GM23338 (cell line): Measurements from ENCODE around the gene PPTC7. TPM values are rescaled to one million over a fixed set of nuclear protein-coding genes. Genes with fewer than 3 reads are reported as not detected.

Experiments
- ATAC-seq: fragments of 200-7000 bp; cut with Tn5 transposase; 3 replicates; pipeline ENCODE4 v1.9.1; 2020
- DNase-seq: peaks from one replicate; pipeline ENCODE4 v3.0.0-alpha.2; 2015; ENCODE audit warnings: low spot score
- H2AFZ ChIP-seq: fragments of 200-600 bp; sonication (generic); 2 replicates; pipeline ENCODE4 v1.8.0; 2016; ENCODE audit warnings: antibody characterized with exemption, mild to moderate bottlenecking, moderate library complexity
- H3F3A ChIP-seq: fragments of 200-600 bp; sonication (generic); replicated peaks from 2 replicates; pipeline ENCODE4 v1.8.0; 2017; ENCODE audit warnings: antibody characterized with exemption, mixed run types, low read depth
- H3K27ac ChIP-seq: fragments of 200-600 bp; sonication (generic); 2 replicates; pipeline ENCODE4 v1.6.1; 2016; ENCODE audit warnings: low read depth
- H3K27me3 ChIP-seq: fragments of 200-600 bp; sonication (generic); 2 replicates; pipeline ENCODE4 v1.8.0; 2016; ENCODE audit warnings: mild to moderate bottlenecking, mixed run types, moderate library complexity; ENCODE audit not compliant: insufficient read depth
- H3K36me3 ChIP-seq: fragments of 200-600 bp; sonication (generic); 2 replicates; pipeline ENCODE4 v1.8.0; 2016; ENCODE audit warnings: mild to moderate bottlenecking; ENCODE audit not compliant: insufficient read depth
- H3K4me1 ChIP-seq: fragments of 200-600 bp; sonication (generic); 2 replicates; pipeline ENCODE4 v1.8.0; 2016; ENCODE audit warnings: mild to moderate bottlenecking, moderate library complexity; ENCODE audit not compliant: insufficient read depth
- H3K4me2 ChIP-seq: fragments of 200-600 bp; sonication (generic); 2 replicates; pipeline ENCODE4 v1.7.1; 2017; ENCODE audit warnings: mixed run types
- H3K4me3 ChIP-seq: fragments of 200-600 bp; sonication (generic); 2 replicates; pipeline ENCODE4 v1.6.1; 2016; ENCODE audit warnings: mixed run types
- H3K79me2 ChIP-seq: fragments of 200-600 bp; sonication (generic); replicated peaks from 2 replicates; pipeline ENCODE4 v1.8.0; 2017; ENCODE audit warnings: mild to moderate bottlenecking; ENCODE audit not compliant: insufficient read depth
- H3K9me2 ChIP-seq: fragments of 200-600 bp; sonication (generic); 2 replicates; pipeline ENCODE4 v1.8.0; 2017; ENCODE audit not compliant: insufficient read depth
- H4K20me1 ChIP-seq: fragments of 200-600 bp; sonication (generic); replicated peaks from 2 replicates; pipeline ENCODE4 v1.8.0; 2017; ENCODE audit warnings: mild to moderate bottlenecking; ENCODE audit not compliant: insufficient read depth
- H3K27ac Mint-ChIP-seq: 2 replicates; pipeline ENCODE4 v1.8.0; 2020; ENCODE audit warnings: inconsistent platforms, mild to moderate bottlenecking, moderate library complexity, mixed read lengths
- H3K27me3 Mint-ChIP-seq: 3 replicates; pipeline ENCODE4 v1.8.0; 2022; ENCODE audit warnings: low read depth, mild to moderate bottlenecking, moderate library complexity, mixed read lengths, inconsistent platforms; ENCODE audit not compliant: insufficient read depth, poor library complexity
- H3K36me3 Mint-ChIP-seq: 3 replicates; pipeline ENCODE4 v1.8.0; 2021; ENCODE audit warnings: low read depth, mild to moderate bottlenecking, inconsistent platforms, moderate library complexity, mixed read lengths
- H3K4me1 Mint-ChIP-seq: 3 replicates; pipeline ENCODE4 v1.8.0; 2020; ENCODE audit warnings: mild to moderate bottlenecking, inconsistent platforms, mixed read lengths
- H3K4me3 Mint-ChIP-seq: 3 replicates; pipeline ENCODE4 v1.8.0; 2021; ENCODE audit warnings: moderate library complexity, mild to moderate bottlenecking, inconsistent platforms, mixed read lengths
- H3K9me3 Mint-ChIP-seq: 3 replicates; pipeline ENCODE4 v1.8.0; 2020; ENCODE audit warnings: moderate library complexity, mild to moderate bottlenecking, inconsistent platforms, mixed read lengths
- CREB1 ChIP-seq: fragments of 250-450 bp; sonication (Bioruptor Pico); IDR thresholded peaks from 2 replicates; pipeline ENCODE4 v1.5.0; 2020; ENCODE audit warnings: low read depth, mild to moderate bottlenecking, moderate library complexity
- EZH2 ChIP-seq: fragments of 200-600 bp; sonication (generic); IDR thresholded peaks from one replicate; pipeline ENCODE4 v1.8.0; 2017; ENCODE audit warnings: antibody characterized with exemption, mild to moderate bottlenecking, low read depth; ENCODE audit not compliant: unreplicated experiment
- EZH2phosphoT487 ChIP-seq: fragments of 200-600 bp; sonication (generic); IDR thresholded peaks from one replicate; pipeline ENCODE4 v1.8.1; 2018; ENCODE audit warnings: antibody characterized with exemption; ENCODE audit not compliant: unreplicated experiment
- JUNB ChIP-seq: IDR thresholded peaks from one replicate; pipeline ENCODE4 v1.6.1; 2016; ENCODE audit warnings: antibody characterized with exemption; ENCODE audit not compliant: unreplicated experiment
- NANOG ChIP-seq: IDR thresholded peaks from 2 replicates; pipeline ENCODE4 v1.6.1; 2016; ENCODE audit warnings: antibody characterized with exemption, borderline replicate concordance
- POLR2AphosphoS5 ChIP-seq: IDR thresholded peaks from 2 replicates; pipeline ENCODE4 v1.6.1; 2016; ENCODE audit warnings: antibody characterized with exemption, low read depth
- STAT1 ChIP-seq: IDR thresholded peaks from one replicate; pipeline ENCODE4 v1.6.1; 2016; ENCODE audit warnings: antibody characterized with exemption; ENCODE audit not compliant: unreplicated experiment
- ZNF114 ChIP-seq: fragments of 250-450 bp; sonication (Bioruptor Pico); IDR thresholded peaks from 2 replicates; pipeline ENCODE4 v1.5.0; 2020; ENCODE audit warnings: mild to moderate bottlenecking, moderate library complexity
- ZNF331 ChIP-seq: fragments of 250-450 bp; sonication (Bioruptor Pico); IDR thresholded peaks from 2 replicates; pipeline ENCODE4 v1.5.0; 2020; ENCODE audit warnings: low read depth, mild to moderate bottlenecking, moderate library complexity
- polyA plus RNA-seq: library from polyadenylated mRNA; unstranded; fragments of >200 nt; fragmentation: Nextera tagmentation; extraction: Ambion mirVana; gene quantifications from 2 replicates; pipeline ENCODE4 v1.2.1, GENCODE V29; 2016
- total RNA-seq: library from RNA; depleted of rRNA; stranded (reverse); fragments of >200 nt; shearing (Covaris generic); gene quantifications from 2 replicates; pipeline ENCODE4 v1.2.3, GENCODE V29; 2014
- TF ChIP-seq, protein P1 (sequence below): IDR thresholded peaks from 2 replicates; pipeline ENCODE4 v1.6.1; 2016; ENCODE audit warnings: antibody characterized with exemption
- TF ChIP-seq, protein P2 (sequence below): fragments of 250-450 bp; sonication (Bioruptor Pico); IDR thresholded peaks from 2 replicates; pipeline ENCODE4 v1.5.0; 2020; ENCODE audit warnings: mild to moderate bottlenecking, moderate library complexity
- TF ChIP-seq, protein P3 (sequence below), 2 experiments: fragments of 200-600 bp in 1 of 2; sonication (generic) in 1 of 2; conservative IDR thresholded peaks; 2 replicates each; pipeline versions ENCODE4 v1.5.1 to v1.6.1; 2016 to 2017; ENCODE audit warnings: antibody characterized with exemption in 2 of 2, low read depth in 2 of 2, mild to moderate bottlenecking in 2 of 2, moderate library complexity in 1 of 2
- TF ChIP-seq, protein P4 (sequence below): IDR thresholded peaks from one replicate; pipeline ENCODE4 v1.6.1; 2018; ENCODE audit warnings: antibody characterized with exemption; ENCODE audit not compliant: unreplicated experiment

The PPTC7 gene
- total and polyA plus RNA-seq, 2 experiments from 2014 or later: 7.5 to 17.5 TPM

DNA sequence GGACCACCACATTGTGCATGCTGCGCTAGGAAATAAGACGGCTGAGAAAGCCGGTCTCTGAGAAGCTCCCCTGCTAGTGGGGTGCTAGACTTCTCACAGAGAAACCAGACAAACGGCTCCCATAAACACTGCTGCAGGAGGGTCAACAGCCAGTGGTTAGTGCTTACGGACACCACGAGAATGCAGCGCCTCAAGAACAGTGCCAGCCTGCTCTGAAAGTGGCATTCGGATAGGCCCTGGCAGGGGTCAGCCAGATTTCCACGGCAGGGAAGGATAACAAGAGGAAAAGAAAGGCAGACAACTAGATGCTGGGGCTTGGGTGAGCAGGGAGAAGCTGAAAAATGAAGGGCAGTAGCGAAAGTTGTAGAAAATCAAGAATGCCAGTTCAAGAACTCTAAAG is 26.4 kb downstream of the PPTC7 start:
- Mint-ChIP-seq H3K27me3 (no peaks in the 10 kb centered on the region), H3K27ac (peak overlapping the region; percentile 63; the same call in 1 of the 2 replicates), H3K36me3 (peaks cover 3% of the 10 kb centered on the region; the same call in 2 of the 3 replicates), H3K9me3 (no peaks in the 10 kb centered on the region), H3K4me3 (no peak overlapping the region), H3K4me1 (peaks cover 11% of the 10 kb centered on the region; the same call in 2 of the 3 replicates)
- Histone ChIP-seq H3K27me3 (no peaks in the 10 kb centered on the region), H3K4me1 (no peaks in the 10 kb centered on the region), H3K27ac (no peak overlapping the region), H3K4me3 (no peak overlapping the region), H3K36me3 (no peaks in the 10 kb centered on the region), H3K9me2 (no peaks in the 10 kb centered on the region), H4K20me1 (peaks cover 19% of the 10 kb centered on the region), H3K4me2 (no peak overlapping the region), H2AFZ (no peak overlapping the region), H3K79me2 (peaks cover 79% of the 10 kb centered on the region), H3F3A (no peaks in the 10 kb centered on the region)
- ATAC-seq: no peak
- TF ChIP-seq, protein P1, sequence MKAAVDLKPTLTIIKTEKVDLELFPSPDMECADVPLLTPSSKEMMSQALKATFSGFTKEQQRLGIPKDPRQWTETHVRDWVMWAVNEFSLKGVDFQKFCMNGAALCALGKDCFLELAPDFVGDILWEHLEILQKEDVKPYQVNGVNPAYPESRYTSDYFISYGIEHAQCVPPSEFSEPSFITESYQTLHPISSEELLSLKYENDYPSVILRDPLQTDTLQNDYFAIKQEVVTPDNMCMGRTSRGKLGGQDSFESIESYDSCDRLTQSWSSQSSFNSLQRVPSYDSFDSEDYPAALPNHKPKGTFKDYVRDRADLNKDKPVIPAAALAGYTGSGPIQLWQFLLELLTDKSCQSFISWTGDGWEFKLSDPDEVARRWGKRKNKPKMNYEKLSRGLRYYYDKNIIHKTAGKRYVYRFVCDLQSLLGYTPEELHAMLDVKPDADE: no peak
- TF ChIP-seq POLR2AphosphoS5: no peak
- no peak for TF ChIP-seq EZH2
- no peak for TF ChIP-seq STAT1
- TF ChIP-seq NANOG: no peak
- TF ChIP-seq ZNF331: no peak
- TF ChIP-seq, protein P2, sequence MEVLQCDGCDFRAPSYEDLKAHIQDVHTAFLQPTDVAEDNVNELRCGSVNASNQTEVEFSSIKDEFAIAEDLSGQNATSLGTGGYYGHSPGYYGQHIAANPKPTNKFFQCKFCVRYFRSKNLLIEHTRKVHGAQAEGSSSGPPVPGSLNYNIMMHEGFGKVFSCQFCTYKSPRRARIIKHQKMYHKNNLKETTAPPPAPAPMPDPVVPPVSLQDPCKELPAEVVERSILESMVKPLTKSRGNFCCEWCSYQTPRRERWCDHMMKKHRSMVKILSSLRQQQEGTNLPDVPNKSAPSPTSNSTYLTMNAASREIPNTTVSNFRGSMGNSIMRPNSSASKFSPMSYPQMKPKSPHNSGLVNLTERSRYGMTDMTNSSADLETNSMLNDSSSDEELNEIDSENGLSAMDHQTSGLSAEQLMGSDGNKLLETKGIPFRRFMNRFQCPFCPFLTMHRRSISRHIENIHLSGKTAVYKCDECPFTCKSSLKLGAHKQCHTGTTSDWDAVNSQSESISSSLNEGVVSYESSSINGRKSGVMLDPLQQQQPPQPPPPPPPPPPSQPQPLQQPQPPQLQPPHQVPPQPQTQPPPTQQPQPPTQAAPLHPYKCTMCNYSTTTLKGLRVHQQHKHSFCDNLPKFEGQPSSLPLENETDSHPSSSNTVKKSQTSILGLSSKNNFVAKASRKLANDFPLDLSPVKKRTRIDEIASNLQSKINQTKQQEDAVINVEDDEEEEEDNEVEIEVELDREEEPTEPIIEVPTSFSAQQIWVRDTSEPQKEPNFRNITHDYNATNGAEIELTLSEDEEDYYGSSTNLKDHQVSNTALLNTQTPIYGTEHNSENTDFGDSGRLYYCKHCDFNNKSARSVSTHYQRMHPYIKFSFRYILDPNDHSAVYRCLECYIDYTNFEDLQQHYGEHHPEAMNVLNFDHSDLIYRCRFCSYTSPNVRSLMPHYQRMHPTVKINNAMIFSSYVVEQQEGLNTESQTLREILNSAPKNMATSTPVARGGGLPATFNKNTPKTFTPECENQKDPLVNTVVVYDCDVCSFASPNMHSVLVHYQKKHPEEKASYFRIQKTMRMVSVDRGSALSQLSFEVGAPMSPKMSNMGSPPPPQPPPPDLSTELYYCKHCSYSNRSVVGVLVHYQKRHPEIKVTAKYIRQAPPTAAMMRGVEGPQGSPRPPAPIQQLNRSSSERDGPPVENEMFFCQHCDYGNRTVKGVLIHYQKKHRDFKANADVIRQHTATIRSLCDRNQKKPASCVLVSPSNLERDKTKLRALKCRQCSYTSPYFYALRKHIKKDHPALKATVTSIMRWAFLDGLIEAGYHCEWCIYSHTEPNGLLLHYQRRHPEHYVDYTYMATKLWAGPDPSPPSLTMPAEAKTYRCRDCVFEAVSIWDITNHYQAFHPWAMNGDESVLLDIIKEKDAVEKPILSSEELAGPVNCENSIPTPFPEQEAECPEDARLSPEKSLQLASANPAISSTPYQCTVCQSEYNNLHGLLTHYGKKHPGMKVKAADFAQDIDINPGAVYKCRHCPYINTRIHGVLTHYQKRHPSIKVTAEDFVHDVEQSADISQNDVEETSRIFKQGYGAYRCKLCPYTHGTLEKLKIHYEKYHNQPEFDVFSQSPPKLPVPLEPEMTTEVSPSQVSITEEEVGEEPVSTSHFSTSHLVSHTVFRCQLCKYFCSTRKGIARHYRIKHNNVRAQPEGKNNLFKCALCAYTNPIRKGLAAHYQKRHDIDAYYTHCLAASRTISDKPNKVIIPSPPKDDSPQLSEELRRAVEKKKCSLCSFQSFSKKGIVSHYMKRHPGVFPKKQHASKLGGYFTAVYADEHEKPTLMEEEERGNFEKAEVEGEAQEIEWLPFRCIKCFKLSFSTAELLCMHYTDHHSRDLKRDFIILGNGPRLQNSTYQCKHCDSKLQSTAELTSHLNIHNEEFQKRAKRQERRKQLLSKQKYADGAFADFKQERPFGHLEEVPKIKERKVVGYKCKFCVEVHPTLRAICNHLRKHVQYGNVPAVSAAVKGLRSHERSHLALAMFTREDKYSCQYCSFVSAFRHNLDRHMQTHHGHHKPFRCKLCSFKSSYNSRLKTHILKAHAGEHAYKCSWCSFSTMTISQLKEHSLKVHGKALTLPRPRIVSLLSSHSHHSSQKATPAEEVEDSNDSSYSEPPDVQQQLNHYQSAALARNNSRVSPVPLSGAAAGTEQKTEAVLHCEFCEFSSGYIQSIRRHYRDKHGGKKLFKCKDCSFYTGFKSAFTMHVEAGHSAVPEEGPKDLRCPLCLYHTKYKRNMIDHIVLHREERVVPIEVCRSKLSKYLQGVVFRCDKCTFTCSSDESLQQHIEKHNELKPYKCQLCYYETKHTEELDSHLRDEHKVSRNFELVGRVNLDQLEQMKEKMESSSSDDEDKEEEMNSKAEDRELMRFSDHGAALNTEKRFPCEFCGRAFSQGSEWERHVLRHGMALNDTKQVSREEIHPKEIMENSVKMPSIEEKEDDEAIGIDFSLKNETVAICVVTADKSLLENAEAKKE (CRISPR knock-in tag): no peak
- TF ChIP-seq, protein P3, sequence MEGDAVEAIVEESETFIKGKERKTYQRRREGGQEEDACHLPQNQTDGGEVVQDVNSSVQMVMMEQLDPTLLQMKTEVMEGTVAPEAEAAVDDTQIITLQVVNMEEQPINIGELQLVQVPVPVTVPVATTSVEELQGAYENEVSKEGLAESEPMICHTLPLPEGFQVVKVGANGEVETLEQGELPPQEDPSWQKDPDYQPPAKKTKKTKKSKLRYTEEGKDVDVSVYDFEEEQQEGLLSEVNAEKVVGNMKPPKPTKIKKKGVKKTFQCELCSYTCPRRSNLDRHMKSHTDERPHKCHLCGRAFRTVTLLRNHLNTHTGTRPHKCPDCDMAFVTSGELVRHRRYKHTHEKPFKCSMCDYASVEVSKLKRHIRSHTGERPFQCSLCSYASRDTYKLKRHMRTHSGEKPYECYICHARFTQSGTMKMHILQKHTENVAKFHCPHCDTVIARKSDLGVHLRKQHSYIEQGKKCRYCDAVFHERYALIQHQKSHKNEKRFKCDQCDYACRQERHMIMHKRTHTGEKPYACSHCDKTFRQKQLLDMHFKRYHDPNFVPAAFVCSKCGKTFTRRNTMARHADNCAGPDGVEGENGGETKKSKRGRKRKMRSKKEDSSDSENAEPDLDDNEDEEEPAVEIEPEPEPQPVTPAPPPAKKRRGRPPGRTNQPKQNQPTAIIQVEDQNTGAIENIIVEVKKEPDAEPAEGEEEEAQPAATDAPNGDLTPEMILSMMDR (conservative IDR thresholded peaks at IDR 0.05; ENCODE audit: low read depth in 2 of 2): no peak
- no peak for TF ChIP-seq EZH2phosphoT487
- no peak for TF ChIP-seq JUNB
- TF ChIP-seq ZNF114 (CRISPR knock-in tag): no peak
- no peak for TF ChIP-seq CREB1 (CRISPR knock-in tag)
- TF ChIP-seq, protein P4, sequence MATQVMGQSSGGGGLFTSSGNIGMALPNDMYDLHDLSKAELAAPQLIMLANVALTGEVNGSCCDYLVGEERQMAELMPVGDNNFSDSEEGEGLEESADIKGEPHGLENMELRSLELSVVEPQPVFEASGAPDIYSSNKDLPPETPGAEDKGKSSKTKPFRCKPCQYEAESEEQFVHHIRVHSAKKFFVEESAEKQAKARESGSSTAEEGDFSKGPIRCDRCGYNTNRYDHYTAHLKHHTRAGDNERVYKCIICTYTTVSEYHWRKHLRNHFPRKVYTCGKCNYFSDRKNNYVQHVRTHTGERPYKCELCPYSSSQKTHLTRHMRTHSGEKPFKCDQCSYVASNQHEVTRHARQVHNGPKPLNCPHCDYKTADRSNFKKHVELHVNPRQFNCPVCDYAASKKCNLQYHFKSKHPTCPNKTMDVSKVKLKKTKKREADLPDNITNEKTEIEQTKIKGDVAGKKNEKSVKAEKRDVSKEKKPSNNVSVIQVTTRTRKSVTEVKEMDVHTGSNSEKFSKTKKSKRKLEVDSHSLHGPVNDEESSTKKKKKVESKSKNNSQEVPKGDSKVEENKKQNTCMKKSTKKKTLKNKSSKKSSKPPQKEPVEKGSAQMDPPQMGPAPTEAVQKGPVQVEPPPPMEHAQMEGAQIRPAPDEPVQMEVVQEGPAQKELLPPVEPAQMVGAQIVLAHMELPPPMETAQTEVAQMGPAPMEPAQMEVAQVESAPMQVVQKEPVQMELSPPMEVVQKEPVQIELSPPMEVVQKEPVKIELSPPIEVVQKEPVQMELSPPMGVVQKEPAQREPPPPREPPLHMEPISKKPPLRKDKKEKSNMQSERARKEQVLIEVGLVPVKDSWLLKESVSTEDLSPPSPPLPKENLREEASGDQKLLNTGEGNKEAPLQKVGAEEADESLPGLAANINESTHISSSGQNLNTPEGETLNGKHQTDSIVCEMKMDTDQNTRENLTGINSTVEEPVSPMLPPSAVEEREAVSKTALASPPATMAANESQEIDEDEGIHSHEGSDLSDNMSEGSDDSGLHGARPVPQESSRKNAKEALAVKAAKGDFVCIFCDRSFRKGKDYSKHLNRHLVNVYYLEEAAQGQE: no peak
- DNase-seq: no peak
